HepG2 (cell line): Measurements from ENCODE around the gene CD248. TPM values are rescaled to one million over a fixed set of nuclear protein-coding genes. Genes with fewer than 3 reads are reported as not detected.

Experiments
- JDP2 ChIP-seq: sonication (generic); formaldehyde crosslinking; IDR thresholded peaks from 2 replicates; pipeline ENCODE4 v1.8.1; 2022; ENCODE audit warnings: missing genetic modification reagents, borderline replicate concordance
- PHF8 ChIP-seq: sonication (generic); formaldehyde crosslinking; IDR thresholded peaks from 2 replicates; pipeline ENCODE4 v1.5.0; 2020; ENCODE audit warnings: missing genetic modification reagents
- RXRA ChIP-seq: sonication (generic); formaldehyde crosslinking; IDR thresholded peaks from 2 replicates; pipeline ENCODE4 v1.5.1; 2020; ENCODE audit warnings: missing genetic modification reagents
- SMAD1 ChIP-seq: sonication (generic); formaldehyde crosslinking; IDR thresholded peaks from 2 replicates; pipeline ENCODE4 v1.4.0; 2020; ENCODE audit warnings: missing genetic modification reagents, low read depth, mild to moderate bottlenecking, borderline replicate concordance
- SP2 ChIP-seq: sonication (generic); formaldehyde crosslinking; IDR thresholded peaks from 2 replicates; pipeline ENCODE4 v1.5.1; 2020; ENCODE audit warnings: mild to moderate bottlenecking, missing genetic modification reagents
- STAG1 ChIP-seq: sonication (generic); formaldehyde crosslinking; IDR thresholded peaks from 2 replicates; pipeline ENCODE4 v1.4.0; 2020; ENCODE audit warnings: missing genetic modification reagents
- TCF7L2 ChIP-seq: IDR thresholded peaks from 2 replicates; pipeline ENCODE4 v1.6.1; 2011; ENCODE audit warnings: mild to moderate bottlenecking, low read depth, low read length, moderate library complexity
- ZNF264 ChIP-seq: sonication (generic); formaldehyde crosslinking; IDR thresholded peaks from 2 replicates; pipeline ENCODE4 v1.4.0; 2020; ENCODE audit warnings: missing genetic modification reagents
- ZNF501 ChIP-seq: sonication (generic); formaldehyde crosslinking; IDR thresholded peaks from 2 replicates; pipeline ENCODE4 v1.5.1; 2020; ENCODE audit warnings: mild to moderate bottlenecking, moderate library complexity, missing genetic modification reagents
- ZNF678 ChIP-seq: sonication (generic); formaldehyde crosslinking; IDR thresholded peaks from 2 replicates; pipeline ENCODE4 v1.4.0; 2020; ENCODE audit warnings: mild to moderate bottlenecking, missing genetic modification reagents
- polyA plus RNA-seq, 8 experiments: library from polyadenylated mRNA; depleted of rRNA in 3 of 8; stranded (reverse) in 7 of 8; unstranded in 1 of 8; fragments of >200 nt; fragmentation: Illumina TruSeq in 4 of 8; extraction: Trizol in 4 of 8; gene quantifications; 2 replicates each; pipeline versions ENCODE4 v1.2.1 to v1.2.3, GENCODE V29; 2011 to 2016; ENCODE audit warnings: low read depth in 4 of 8, missing spikeins in 1 of 8, mixed read lengths in 1 of 8; ENCODE audit not compliant: insufficient read depth in 1 of 8
- total RNA-seq, 5 experiments: library from RNA; depleted of rRNA; stranded (reverse); fragments of >200 nt; fragmentation: Illumina TruSeq; extraction: Trizol; gene quantifications; 2 replicates each; pipeline ENCODE4 v1.2.3, GENCODE V29; 2016; ENCODE audit warnings: low read depth in 1 of 5
- TF ChIP-seq, protein P1 (sequence below): sonication (generic); formaldehyde crosslinking; IDR thresholded peaks from 2 replicates; pipeline ENCODE4 v1.4.0; 2020; ENCODE audit warnings: mild to moderate bottlenecking, missing genetic modification reagents
- TF ChIP-seq, protein P2 (sequence below): sonication (generic); formaldehyde crosslinking; IDR thresholded peaks from 2 replicates; pipeline ENCODE4 v1.8.1; 2023; ENCODE audit warnings: missing genetic modification reagents, inconsistent platforms, borderline replicate concordance
- TF ChIP-seq, protein P3 (sequence below): sonication (generic); formaldehyde crosslinking; IDR thresholded peaks from 2 replicates; pipeline ENCODE4 v1.4.0; 2020; ENCODE audit warnings: mild to moderate bottlenecking, missing genetic modification reagents

CD248 gene
- total and polyA plus RNA-seq, 2 of the 13 experiments (the other 11 are each of a cell fraction or from before 2014, with no cell fraction given), result 0.25 to 0.35 TPM

DNA sequence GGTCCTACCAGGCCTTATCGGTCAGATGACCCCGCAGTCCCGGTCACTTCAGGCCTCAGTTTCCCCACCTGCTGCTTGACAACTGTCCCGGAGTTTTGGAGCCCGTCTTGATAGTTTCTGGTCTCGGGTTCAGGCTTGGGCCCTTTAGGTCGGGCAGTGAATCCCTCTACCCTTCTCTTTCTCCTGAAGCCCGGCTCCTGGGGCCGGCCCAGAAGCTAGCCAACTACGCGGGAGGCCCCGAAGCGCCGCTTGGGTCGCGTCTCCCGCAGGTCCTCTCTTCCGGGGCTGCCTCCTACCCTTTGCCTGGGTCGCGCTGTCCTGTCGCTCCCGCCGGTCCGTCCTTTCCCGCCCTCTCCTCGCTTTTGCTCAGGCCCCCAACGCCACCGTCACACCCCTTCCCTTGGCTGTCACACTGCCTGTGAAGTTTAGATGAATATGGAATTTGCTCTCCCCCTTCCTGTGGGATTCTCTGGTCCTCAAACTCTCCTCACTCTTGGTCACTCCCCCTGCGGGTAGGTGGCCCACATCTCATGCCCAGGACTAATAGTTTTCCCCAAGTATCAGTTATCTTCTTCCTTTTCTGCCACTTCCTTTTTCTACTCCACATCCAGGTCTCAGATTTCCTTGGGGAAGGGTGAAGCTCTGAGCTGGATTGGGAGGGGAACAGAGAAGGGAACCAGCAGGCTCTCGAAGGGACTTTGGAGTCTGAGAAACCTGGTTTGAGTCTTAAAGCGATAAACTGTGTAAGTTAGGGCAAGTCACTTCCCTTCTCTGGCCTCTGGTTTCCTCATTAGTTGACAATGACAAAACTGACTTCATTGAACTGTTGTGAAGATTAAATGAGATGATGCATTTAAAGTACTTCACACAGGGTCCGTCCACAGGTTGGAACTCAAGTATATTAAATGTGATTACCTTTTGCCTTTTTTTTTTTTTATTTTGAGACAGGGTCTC, 47.6 kb downstream of the CD248 start (continued):
- TF ChIP-seq, protein P1, sequence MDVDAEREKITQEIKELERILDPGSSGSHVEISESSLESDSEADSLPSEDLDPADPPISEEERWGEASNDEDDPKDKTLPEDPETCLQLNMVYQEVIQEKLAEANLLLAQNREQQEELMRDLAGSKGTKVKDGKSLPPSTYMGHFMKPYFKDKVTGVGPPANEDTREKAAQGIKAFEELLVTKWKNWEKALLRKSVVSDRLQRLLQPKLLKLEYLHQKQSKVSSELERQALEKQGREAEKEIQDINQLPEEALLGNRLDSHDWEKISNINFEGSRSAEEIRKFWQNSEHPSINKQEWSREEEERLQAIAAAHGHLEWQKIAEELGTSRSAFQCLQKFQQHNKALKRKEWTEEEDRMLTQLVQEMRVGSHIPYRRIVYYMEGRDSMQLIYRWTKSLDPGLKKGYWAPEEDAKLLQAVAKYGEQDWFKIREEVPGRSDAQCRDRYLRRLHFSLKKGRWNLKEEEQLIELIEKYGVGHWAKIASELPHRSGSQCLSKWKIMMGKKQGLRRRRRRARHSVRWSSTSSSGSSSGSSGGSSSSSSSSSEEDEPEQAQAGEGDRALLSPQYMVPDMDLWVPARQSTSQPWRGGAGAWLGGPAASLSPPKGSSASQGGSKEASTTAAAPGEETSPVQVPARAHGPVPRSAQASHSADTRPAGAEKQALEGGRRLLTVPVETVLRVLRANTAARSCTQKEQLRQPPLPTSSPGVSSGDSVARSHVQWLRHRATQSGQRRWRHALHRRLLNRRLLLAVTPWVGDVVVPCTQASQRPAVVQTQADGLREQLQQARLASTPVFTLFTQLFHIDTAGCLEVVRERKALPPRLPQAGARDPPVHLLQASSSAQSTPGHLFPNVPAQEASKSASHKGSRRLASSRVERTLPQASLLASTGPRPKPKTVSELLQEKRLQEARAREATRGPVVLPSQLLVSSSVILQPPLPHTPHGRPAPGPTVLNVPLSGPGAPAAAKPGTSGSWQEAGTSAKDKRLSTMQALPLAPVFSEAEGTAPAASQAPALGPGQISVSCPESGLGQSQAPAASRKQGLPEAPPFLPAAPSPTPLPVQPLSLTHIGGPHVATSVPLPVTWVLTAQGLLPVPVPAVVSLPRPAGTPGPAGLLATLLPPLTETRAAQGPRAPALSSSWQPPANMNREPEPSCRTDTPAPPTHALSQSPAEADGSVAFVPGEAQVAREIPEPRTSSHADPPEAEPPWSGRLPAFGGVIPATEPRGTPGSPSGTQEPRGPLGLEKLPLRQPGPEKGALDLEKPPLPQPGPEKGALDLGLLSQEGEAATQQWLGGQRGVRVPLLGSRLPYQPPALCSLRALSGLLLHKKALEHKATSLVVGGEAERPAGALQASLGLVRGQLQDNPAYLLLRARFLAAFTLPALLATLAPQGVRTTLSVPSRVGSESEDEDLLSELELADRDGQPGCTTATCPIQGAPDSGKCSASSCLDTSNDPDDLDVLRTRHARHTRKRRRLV (CRISPR knock-in tag), result peak; percentile 49; the same call in 1 of the 2 replicates
- TF ChIP-seq, protein P2, sequence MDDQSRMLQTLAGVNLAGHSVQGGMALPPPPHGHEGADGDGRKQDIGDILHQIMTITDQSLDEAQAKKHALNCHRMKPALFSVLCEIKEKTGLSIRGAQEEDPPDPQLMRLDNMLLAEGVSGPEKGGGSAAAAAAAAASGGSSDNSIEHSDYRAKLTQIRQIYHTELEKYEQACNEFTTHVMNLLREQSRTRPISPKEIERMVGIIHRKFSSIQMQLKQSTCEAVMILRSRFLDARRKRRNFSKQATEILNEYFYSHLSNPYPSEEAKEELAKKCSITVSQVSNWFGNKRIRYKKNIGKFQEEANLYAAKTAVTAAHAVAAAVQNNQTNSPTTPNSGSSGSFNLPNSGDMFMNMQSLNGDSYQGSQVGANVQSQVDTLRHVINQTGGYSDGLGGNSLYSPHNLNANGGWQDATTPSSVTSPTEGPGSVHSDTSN (CRISPR knock-in tag), result no peak
- TF ChIP-seq JDP2 (CRISPR knock-in tag), result no peak
- no peak for TF ChIP-seq TCF7L2
- TF ChIP-seq ZNF264, result no peak
- TF ChIP-seq STAG1, result no peak
- no peak for TF ChIP-seq SP2 (CRISPR knock-in tag)
- peak; percentile 50; the same call in 1 of the 2 replicates for TF ChIP-seq PHF8 (CRISPR knock-in tag)
- no peak for TF ChIP-seq SMAD1 (CRISPR knock-in tag)
- no peak for TF ChIP-seq ZNF678 (CRISPR knock-in tag)
- no peak for TF ChIP-seq RXRA
- 0 out of 2 replicates have a peak, but pooled peaks have one; percentile 4 for TF ChIP-seq ZNF501 (CRISPR knock-in tag)
- TF ChIP-seq, protein P3, sequence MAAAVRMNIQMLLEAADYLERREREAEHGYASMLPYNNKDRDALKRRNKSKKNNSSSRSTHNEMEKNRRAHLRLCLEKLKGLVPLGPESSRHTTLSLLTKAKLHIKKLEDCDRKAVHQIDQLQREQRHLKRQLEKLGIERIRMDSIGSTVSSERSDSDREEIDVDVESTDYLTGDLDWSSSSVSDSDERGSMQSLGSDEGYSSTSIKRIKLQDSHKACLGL, result no peak
